Measurements from ENCODE around the gene ADAMTS4. TPM values are rescaled to one million over a fixed set of nuclear protein-coding genes. Genes with fewer than 3 reads are reported as not detected.

Gene ADAMTS4
- total and polyA plus RNA-seq, 7 donors = 0.23 to 78.2 (median 6.4) TPM

DNA sequence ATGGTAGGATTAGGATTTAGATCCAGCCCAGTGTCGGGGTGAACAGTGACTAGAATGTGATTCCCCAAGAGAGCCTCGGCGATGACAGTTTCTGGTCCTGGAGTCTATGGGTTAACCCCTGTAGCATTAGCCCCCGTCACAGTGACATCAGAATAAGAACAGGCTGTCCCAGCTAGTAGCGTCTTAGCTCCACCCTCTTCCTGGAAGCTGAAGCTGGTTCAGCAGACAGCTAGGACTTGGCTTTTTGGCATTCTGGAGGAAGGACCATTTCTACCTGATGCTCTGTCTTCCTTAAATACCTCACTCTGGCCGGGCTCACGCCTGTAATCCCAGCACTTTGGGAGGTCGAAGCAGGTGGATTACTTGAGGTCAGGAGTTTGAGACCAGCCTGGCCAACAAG is 8.3 kb upstream of the ADAMTS4 start:
- Histone ChIP-seq H3K9me3 (no peaks in the 10 kb centered on the region), H3K27me3 (no peaks in the 10 kb centered on the region), H3K4me1 (peaks cover 0 to 59% (median 38%) of the 10 kb centered on the region in 4 donors), H3K27ac (peak overlapping the region; percentile 67 to 96 (median 76)), H3K36me3 (peaks cover 14 to 87% (median 44%) of the 10 kb centered on the region in 4 donors), H3K4me3 (no peak overlapping the region)
- peak; percentile 74 to 87 (median 84) for TF ChIP-seq POLR2AphosphoS5 (IDR thresholded peaks at IDR 0.05)
- peak in 3 of 4 donors; percentile 85 to 88 (median 88) for TF ChIP-seq EP300 (IDR thresholded peaks at IDR 0.05)
- TF ChIP-seq CTCF (IDR thresholded peaks at IDR 0.05) = no peak
- peak in 1 of 2 donors; percentile 9 for TF ChIP-seq POLR2A (IDR thresholded peaks at IDR 0.05)
- DNase-seq = peak; percentile 92
- intact Hi-C loops (cut with DNase I) = loop anchor here (5.0 kb wide), 1 partner anchor 85 kb away; no protein-coding TSS in a partner anchor
- WGBS, 2 donors = 75 to 77% methylated on average over 8 of the region's 8 CpGs

GRCh38 chr1:161206411-161207140 is 7.7 kb upstream of the ADAMTS4 start:
- peaks cover 9 to 81% (median 38%) of the 10 kb centered on the region in 4 donors for H3K36me3 ChIP-seq
- peak overlapping the region; percentile 67 to 96 (median 76) for H3K27ac ChIP-seq
- no peaks in the 10 kb centered on the region for H3K27me3 ChIP-seq
- DNase-seq = no peak
- H3K4me1 ChIP-seq = peaks cover 0 to 61% (median 40%) of the 10 kb centered on the region in 4 donors
- WGBS, 2 donors = 80 to 87% methylated on average over 12 of the region's 12 CpGs
- intact Hi-C loops (cut with DNase I) = loop anchor here (5.0 kb wide), 1 partner anchor 86 kb away; no protein-coding TSS in a partner anchor
- no peak for TF ChIP-seq CTCF (IDR thresholded peaks at IDR 0.05)
- peak in 1 of 4 donors; percentile 36 for TF ChIP-seq POLR2AphosphoS5 (IDR thresholded peaks at IDR 0.05)
- H3K9me3 ChIP-seq = no peaks in the 10 kb centered on the region
- H3K4me3 ChIP-seq = no peak overlapping the region

- H3K4me1 ChIP-seq = peaks cover 0 to 83% (median 74%) of the 10 kb centered on the region in 4 donors
- H3K4me3 ChIP-seq = peak within 1 kb of the TSS; percentile 75 to 83 (median 78)
- peak; percentile 100 for DNase-seq
- no peaks in the 10 kb centered on the region for H3K9me3 ChIP-seq
- no peaks in the 10 kb centered on the region for H3K27me3 ChIP-seq
- H3K27ac ChIP-seq = peak within 1 kb of the TSS; percentile 94 to 97 (median 96)
- 2 to 5% methylated on average over 53 of the region's 53 CpGs for WGBS, 2 donors
- TF ChIP-seq CTCF (IDR thresholded peaks at IDR 0.05) (no peak), POLR2A (IDR thresholded peaks at IDR 0.05) (peak; percentile 60 to 81), EP300 (IDR thresholded peaks at IDR 0.05) (peak in 1 of 4 donors; percentile 4), POLR2AphosphoS5 (IDR thresholded peaks at IDR 0.05) (peak; percentile 86 to 90 (median 88))
- H3K36me3 ChIP-seq = peaks cover 0 to 36% (median 10%) of the 10 kb centered on the region in 4 donors
- intact Hi-C loops (cut with DNase I) = loop anchor here (1.0 to 2.0 kb wide), 2 partner anchors 24 to 187 kb away; partner anchors contain the start of gene TOMM40L
These were observed 3.2 kb upstream of the ADAMTS4 start, which contains the start of gene NDUFS2 for GRCh38 chr1:161201836-161202712. TSS of gene NDUFS2 (plus strand) at chr1:161202367. CDS start at chr1:161202386, 19 bp downstream.

DNA sequence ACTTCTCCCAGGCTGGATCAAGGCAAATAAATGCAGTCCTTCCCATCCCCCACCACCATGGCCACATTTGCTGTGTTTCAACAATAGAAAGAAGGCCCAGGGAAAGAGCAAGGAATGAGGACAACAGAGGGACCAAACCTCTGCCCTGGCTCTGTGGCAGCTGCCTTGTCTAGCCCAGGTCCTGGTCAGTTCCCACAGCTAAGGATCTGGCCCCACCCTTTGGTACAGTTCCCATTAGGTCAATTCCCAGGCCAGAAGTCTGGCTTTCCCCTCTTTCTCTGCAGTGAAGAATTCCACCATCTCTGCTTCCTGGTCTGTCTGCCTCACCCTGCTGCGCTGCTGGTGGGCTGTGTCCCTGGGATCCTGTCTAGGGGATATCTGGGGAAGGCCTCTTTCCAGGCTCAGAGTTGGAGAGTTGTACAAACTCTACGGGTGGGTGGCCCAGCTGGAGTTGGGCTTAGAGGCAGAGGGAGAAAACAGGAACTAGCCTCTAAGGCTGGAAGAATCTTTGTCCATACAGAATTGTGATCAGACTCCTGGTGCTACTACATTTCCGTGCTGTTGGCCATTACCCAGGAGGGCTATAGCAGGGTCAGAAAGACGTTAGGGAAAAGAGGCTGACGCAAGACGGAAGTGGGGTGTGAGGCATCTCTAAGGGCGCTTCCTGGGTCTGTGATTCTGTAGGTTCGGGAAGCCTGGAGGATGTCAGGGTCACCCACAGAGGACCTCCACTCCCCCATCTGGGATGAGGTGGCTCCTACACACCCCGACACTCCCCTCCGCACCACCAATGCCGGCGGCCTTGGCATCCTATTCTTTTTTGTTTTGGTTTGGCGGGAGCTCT is 2.4 kb upstream of the ADAMTS4 start:
- TF ChIP-seq CTCF (IDR thresholded peaks at IDR 0.05) (no peak), POLR2AphosphoS5 (IDR thresholded peaks at IDR 0.05) (peak in 1 of 4 donors; percentile 39), POLR2A (IDR thresholded peaks at IDR 0.05) (no peak), EP300 (IDR thresholded peaks at IDR 0.05) (peak in 2 of 4 donors; percentile 3 to 23)
- 76 to 79% methylated on average over 13 of the region's 13 CpGs for WGBS, 2 donors

More for the DNA sequence above, 2.4 kb upstream of the ADAMTS4 start:
- H3K27ac ChIP-seq = peak overlapping the region; percentile 94 to 97 (median 96)
- no peaks in the 10 kb centered on the region for H3K9me3 ChIP-seq
- H3K4me1 ChIP-seq = peaks cover 0 to 88% (median 75%) of the 10 kb centered on the region in 4 donors
- DNase-seq = peak; percentile 90
- peaks cover 0 to 27% (median 5%) of the 10 kb centered on the region in 4 donors for H3K36me3 ChIP-seq
- intact Hi-C loops (cut with DNase I) = loop anchor here (2.0 kb wide), 1 partner anchor 188 kb away; no protein-coding TSS in a partner anchor
- no peaks in the 10 kb centered on the region for H3K27me3 ChIP-seq
- H3K4me3 ChIP-seq = peak overlapping the region; percentile 75 to 83 (median 78)

All from sigmoid colon (tissue), 7 donors.